CD4-positive, alpha-beta T cell treated with Interleukin-21 for 1 hour (primary cell): ENCODE data around the gene JMJD7.

ENCODE experiments used
- DNase-seq: peaks from one replicate; pipeline ENCODE4 v3.0.0-alpha.2; 2020

JMJD7 gene

DNA sequence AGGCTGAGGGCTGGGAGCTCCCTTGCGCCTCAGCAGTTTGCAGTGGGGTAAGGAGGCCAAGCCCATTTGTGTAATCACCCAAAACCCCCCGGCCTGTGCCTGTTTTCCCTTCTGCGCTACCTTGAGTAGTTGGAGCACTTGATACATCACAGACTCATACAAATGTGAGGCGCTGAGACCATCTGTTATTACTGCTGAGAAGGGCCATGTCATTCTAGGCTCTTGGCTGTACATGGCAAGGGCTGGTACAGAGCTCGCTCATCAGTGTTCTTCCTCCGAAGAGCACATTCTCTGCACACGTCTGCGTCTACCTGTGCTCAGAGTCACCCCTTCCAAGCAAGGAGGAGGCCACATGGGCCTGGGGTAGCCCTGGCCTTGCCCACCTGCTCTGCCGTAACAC, 20.1 kb downstream of the JMJD7 start:
- DNase-seq = no peak

DNA sequence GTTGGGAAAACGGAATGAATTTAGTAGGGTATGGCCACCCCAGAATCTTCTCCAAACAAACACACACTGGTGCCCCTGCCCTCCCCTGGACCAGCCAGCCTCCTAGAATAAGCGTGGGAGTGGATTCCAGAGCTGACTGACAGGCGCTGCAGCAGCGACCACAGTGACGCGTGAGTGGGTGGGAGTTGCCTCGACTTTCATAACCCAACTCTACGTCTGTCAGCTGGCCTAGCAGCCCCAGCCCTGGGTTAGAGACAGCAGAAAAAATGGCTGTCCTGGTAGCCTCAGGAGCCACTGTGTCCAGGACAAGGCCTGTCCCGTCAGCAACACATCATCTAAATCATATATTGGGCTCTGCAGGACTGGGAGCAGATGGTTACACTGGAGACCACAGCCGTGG, 20.7 kb downstream of the JMJD7 start:
- no peak for DNase-seq

DNA sequence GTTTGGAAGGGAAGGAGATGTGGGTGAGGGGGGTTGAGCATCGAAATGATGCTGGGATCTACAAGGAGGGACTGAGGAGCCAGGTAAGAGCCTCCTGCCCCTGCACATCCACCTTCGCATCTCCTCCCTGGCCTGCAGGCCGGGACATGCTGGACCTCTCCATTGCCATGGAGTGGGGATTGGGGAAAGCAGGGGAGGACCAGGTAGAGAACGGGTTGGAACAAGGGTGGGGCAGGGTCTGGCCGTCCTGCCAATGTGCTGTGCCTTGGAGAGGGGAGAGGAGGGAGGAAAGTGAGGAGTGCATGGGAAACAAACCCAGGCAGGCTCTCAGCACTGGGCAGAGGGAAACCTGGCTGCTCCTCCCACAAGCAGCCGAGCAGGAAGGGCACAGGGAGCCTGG, 21.3 kb downstream of the JMJD7 start:
- no peak for DNase-seq

DNA sequence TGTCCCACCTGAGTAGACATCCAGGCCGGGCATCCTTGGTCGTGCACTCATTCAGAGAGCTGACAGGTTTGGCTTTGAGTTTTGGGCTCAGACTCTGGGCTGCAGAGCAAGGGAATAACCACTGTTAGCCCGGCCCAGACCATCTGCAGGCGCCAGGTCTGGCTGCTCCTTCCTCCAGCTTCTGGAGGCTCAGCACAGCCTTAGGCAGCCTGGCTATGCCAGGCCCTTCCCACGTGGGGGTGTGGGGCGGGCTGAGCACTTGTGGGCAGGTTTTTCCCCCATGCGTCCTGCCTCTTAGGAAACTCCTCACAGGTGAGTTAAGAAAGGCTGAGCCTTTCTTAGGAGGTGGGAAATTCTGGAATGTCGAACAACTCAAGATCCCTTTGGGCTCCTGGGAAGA, 22.0 kb downstream of the JMJD7 start:
- no peak for DNase-seq

DNA sequence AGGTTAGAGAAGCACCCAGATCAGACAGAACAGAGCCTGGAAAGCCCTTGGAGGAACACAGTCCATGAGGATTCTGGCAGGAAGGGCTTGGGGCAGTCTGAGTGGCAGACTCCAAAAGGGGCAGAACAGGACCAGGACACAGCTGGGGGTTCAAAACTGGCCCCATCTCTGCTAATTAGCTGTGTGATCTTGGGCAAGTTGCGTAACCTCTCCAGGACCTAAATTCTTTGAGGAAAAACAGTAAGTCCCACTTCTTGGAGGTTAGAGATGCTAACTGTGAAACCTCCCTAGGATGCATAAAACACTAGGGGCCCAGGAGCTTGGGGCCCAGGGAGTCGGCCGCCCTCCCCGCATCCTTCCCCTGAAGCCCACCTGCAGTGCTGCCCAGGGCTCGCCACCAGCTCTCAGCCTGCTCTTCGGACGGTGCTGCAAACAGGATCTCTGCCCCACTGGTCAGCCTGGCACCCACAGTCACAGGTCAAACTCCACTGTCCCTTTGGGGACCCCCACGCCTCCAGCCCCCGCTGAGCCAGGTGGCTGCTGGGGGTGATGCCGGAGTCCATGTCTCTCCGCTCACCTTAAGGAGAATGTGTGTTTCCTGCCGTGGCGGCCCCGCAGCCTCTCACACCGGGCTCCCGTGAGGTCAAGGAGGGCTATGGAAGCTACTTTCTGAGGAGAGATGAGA, 22.7 kb downstream of the JMJD7 start:
- no peak for DNase-seq

DNA sequence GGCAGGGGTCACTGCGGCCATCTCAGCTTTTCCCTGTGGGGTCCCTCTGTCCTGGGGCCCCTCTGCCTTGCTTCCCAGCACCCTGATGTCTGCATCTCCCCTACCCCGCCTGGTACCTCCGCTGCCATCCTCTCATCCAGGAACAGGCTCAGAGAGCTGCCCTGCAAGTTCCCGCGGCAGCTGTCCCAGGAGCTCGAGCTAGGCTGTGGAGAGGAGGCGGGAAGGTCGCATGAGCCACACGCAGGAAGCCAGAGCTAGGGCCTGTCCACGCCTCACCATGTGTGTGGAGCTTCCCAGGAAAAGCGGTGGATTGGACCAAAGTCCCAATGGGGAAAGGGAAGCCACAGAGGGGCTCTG, 23.3 kb downstream of the JMJD7 start:
- no peak for DNase-seq

DNA sequence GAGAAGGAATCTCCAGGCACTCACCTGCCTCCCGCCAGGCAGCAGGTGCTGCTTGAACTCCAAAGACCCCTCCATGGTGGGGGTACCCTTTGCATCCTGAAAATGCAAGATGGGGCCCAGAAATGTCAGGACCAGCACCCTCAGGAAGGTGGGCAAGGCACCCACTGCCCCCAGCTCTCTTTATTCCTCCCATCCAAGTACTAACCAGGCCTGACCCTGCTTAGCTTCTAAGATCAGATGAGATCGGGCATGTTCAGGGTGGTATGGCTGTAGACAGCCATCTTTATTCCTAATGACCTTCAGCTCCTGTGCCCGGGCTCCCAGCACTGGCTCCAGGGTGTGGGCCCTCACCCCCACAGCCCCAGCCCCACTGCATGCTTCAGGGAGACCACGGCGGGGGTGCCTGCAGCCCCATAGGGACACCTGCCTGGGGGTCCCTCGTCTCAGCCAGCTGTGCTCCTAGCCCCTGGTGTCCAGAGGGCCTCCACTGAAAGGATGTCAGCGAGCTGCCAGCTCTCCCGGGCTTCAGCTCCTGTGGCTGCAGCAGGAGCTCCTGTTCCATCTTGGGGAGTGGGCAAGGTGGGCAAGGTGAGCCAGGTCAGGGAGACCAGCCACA, 24.0 kb downstream of the JMJD7 start:
- DNase-seq = no peak

DNA sequence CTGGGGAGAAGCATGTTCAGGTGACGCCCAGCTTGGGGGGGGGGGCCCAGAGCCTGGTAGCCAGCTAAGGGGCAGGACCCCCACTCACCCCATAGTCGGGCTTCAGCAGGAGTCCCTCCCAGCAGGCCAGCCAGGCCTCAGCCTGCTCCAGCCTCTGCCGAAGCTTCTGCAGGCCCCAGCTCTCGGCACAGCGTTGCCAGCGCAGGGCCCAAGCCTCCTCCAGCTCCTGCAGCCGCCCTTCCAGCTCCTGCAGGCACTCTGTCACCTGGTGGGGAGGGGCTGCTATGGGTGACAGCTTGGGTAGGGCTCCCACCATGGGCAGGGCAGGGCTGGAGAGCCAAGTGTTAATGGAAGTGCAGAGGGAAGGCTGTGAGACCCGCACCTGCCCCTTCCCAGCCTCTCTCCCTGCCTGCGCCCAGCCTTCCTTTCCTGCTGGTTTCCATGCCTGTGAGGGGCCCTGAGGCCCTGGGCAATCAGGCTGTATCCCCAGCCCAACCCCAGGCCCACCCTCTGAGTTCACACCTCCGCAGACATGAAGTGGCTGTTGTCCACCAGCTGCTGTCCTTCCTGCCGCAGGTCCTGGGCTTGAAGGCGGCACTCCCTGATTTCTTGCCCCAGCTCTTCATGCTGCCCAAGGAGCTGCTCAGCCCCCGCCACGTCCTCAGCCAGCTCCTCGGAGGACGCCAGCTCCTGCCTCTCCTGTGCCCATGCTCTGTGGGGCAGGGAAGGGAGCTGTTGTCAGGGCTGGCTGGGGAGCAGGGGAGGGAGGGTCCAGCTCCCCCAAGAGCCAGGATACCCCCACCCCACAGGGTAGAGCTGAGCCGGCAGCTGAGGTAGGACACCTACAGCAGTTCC, 25.1 kb downstream of the JMJD7 start:
- no peak for DNase-seq

DNA sequence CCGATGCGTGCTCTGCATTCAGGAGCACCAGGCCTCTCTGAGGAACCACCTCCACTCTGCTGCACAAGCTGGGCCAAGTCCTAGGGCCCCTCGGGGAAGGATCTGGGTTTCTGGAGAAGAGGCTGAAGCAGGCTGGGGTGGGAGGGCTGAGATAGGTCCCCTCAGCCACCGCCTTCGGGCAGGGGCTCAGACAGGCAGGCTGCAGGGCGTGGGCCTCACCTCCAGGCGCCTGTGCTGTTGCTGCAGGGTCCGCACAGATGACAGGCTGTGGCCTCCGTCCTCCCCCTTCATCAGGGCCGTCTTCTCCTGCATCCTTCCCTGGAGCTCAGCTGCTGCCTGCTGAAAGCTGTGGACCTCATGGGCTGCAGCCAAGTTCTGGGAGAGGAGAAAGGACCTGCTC, 25.9 kb downstream of the JMJD7 start:
- no peak for DNase-seq

DNA sequence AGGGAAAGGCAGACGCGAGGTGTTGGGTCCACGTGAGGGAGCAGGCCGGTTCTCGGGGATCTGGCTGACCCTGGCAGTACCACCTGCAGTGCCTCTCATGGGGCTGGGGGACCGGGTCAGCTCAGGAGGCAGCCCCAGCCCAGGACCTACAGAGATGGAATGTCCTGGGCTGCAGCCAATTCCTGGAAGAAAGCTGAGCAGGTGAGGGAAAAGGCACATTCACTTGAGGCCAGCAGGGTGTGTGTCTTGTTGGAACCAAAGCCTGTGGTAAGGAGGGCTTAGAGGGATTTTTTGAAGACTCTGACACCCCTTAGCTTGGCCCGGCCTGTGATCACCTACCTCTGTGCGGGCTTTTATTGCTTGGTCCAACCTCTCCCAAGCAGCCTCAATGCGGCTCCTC, 26.6 kb downstream of the JMJD7 start:
- DNase-seq = no peak

DNA sequence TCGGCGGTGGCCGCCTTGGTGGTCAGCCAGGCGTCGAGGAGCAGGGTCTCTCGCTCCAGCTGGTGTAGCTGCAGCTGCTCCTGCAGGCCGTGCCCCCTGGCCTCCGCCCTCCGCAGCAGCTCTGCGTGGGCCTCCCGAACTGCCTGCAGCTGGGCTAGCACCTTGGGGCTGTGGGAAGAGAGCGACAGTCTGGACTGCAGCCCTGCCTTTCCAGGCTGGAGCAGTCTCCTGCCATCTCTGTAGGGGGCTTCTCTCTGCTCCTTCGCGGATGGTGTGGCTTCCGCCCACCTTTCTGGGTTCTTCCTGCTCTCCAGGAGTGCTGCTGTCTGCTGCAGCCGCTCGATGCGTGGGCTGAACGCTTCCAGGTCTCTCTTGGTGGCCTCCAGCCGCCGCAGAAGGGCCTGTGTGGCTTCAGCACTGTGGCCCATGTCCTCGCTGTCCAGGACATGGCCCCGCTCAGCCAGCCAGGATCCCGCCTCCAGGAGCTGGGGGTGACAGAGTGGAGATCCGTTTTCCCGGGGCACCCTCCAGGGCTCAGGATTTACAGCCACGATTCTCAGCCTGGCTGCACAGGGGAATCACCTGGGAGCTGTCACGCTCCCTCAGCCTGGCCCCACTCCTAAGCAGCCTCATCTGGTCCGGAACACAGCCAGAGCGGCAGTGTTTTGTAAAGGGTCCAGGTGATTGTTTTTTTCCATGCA, 27.5 kb downstream of the JMJD7 start:
- no peak for DNase-seq

DNA sequence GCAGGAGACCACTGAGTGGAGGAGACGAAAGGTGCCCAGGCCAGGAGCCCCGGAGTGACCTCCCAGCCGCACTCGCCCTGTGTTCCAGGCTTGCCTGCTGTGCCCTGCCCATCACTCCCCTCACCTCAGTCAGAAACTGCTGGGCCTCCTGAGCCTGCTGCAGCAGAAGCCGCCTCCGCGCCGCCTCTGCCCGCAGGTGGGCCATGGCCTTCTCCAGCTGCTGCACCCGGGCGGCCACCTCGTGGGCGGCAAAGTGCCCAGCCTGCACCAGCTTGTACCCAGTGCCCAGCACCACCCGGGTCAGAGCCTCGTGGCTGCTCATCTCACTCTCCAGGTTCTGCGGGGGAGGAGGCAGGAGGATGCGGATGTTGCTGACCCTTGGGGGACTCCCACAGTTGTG, 28.4 kb downstream of the JMJD7 start:
- no peak for DNase-seq

DNA sequence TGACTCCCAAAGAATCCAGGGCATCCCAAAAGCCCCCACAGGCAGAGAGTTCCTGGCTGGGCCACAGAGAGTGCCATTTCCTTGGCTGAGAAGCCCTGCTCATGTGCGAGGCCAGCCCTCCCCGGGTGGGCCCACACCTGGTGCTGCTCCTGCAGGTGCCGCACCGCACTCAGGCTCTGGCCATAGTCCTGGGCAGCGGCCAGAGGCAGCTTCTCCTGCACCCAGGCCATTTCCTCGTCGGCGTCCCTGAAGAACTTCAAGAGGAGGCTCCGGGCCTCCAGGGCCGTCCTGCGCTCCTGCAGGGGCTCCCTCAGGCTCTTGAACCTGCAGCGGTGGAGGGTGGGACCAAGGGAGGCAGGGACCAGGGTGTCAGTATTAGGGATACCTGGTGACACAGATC, 28.8 kb downstream of the JMJD7 start:
- DNase-seq = no peak

DNA sequence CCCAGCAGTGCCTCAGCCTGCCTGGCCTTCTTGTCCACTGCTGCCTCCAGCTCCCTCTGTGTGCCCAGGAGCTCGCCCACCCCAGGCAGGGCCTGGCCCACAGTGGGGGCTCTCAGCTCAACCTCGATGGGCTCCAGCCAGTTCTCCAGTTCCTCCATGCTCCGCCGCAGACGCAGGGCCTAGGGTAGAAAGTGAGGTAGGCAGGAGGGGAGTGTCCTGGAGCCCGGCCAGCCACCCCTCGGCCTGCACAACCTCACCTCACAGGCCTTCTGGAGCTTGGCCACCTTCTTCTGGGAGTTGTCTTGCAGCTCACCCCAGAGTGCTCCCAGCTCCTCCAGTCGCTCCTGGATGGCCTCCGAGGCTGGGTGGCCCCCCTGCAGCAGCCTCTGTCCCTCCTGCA, 29.4 kb downstream of the JMJD7 start:
- DNase-seq = no peak

DNA sequence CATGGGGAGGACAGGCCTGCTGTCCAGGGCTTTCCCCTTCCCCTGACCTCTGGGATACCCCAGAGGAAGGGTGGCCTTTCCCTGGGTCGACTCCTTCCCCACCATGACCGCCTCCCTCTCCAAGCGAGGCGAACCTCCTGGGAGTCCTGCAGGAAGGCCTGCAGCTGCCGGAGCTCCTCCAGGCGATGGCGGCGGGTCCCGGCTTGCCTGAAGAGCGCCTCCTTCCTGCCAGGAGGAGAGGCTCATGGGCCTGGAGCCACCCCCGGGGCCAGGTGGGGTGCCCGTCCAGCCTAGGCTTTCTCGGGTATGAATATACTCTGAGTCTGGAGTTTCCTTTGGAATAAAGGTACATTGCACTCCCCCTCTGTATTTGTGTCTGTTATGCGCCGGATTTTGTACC, 30.9 kb downstream of the JMJD7 start:
- no peak for DNase-seq

DNA sequence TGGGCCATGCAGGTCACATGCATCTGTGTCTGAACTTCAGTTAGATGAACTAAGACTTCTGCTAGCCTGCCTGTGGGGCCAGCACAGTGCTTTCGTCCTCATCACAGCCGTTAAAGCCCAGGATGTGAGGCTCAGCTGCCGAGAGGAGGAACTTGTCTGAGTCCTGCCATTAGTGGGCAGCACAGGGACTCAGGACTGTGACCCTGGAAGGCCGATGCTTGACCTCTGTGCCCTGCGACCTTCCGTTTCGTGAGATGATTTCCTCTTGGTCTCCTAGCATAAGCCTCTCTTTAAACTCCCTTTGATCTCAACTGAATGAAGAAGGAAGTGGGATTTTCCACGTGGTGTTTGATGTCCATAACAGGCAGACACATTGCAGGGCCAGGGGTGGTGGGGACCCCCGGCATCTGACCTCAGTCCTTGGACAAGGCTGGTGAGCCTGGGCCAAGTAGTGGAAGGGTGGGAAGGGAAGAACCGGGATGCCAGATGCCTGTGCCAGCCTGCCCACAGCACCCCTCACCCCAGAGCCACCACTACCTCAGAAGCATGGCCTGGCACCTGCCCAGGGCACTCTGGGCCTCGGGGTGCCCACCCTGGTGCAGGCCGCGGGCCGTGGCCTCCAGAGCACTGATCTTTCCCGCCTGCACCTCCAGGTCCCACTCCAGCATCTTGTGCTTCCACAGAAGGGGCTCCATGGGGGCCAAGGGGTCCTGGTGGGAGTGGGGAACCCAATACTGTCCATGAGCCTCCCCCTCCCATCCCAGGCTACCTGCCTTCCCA, 32.3 kb downstream of the JMJD7 start:
- DNase-seq = no peak

DNA sequence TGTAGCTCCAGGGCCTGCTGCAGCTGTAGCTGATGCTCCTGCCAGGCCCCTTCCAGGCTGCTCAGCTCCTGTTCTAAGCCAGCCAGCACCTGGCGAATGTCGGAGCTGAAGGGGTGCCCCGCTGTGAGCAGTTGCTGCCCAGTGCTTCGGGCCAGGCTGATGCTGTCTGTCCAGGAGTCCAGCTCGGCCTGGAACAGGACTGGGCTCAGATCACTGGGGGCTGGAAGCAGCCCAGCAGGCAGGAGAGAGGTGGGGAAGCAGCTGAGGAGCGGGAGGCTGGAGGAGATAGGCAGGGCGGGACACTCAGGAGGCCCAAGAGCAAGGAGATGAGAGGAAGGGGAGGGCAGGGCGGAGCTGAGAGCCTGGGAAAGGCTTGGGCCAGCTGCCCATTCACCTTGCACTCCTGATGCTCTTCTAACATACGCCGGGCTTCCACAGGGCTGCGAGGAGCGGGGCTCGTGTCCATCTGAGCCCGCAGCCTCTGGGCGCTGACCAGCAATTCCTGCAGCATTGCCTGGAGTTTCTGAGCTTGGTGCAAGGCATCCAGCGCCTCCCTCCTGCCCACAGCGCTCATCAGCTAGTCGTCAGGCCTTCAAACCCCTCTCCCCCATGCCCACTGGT, 34.0 kb downstream of the JMJD7 start:
- no peak for DNase-seq

DNA sequence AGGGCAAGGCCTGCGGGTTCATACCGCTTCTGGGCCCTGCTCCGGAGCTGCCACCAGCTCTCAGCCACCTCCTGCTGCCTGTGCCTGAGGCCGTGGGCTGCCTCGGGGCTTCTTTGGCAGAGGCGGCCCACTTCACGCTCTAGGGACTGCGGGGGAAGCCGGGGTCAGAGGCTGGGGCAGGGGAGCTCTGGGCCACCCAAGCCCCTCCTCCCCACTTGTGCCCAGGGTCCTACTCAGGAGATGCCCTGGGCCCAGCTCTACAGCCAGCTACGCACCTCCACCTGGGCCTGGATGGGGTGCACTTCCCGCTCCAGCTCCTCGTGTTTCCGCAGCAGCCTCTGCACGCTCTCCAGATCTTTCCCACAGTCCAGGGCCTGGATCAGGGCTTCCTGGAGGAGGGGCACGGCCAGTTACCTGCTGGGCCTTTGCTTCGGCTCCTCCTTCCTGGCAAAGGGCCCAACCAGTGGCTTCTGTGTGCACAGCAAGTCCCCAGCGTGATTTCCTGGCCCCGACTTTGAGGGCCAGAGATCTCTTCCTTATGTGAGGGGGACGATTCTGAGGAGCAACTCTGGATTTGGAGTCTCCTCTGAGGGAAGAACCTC, 34.7 kb downstream of the JMJD7 start:
- DNase-seq = no peak

DNA sequence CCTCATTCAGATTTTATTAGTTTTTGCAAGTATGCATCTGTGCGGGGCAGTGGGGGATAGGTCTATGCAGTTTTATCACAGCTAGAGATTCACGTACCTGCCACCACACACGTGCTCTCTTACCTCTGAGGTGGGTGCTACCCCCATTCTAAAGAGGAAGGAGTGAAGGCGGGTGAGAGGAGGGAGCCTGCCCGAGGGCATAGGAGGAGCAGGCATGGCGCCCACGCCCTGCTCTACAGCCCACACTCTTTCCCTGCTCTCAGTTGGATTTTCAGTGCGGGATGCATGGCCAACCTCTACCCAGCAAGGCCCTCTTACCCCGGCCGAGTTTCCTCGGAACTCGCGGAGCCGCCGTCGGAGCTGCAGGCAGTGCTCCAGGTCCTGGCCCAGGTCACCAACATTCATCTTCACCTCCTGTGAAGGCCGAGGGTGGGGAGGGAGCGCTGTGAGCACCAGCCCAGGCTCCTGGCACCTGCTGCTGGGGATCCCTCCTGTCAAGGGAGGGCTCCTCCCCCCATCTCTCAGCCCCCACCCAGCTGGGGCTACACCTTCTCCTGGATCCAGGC, 37.7 kb downstream of the JMJD7 start:
- DNase-seq = no peak

DNA sequence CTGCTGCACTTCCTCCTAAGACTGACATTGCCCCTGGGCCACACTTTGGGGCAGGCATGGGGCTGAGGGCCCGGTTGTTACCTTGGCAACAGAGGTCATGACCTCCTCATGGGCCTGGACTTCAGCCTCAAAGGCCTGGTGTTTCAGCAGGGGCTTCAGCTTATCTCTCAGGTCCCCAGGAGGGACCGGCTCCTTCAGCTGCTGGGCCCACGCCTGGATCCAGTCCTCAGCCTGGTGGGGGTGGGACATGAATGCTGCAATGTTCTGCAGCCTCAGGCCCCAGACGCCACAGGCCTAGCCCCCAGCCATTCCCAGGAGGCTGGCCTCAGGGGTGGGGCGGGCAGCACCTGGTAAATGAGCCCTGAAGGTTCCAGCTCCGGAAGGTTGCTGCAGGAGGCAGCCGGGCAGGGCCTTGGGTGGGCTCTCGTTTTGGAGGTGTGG, 38.4 kb downstream of the JMJD7 start:
- no peak for DNase-seq

DNA sequence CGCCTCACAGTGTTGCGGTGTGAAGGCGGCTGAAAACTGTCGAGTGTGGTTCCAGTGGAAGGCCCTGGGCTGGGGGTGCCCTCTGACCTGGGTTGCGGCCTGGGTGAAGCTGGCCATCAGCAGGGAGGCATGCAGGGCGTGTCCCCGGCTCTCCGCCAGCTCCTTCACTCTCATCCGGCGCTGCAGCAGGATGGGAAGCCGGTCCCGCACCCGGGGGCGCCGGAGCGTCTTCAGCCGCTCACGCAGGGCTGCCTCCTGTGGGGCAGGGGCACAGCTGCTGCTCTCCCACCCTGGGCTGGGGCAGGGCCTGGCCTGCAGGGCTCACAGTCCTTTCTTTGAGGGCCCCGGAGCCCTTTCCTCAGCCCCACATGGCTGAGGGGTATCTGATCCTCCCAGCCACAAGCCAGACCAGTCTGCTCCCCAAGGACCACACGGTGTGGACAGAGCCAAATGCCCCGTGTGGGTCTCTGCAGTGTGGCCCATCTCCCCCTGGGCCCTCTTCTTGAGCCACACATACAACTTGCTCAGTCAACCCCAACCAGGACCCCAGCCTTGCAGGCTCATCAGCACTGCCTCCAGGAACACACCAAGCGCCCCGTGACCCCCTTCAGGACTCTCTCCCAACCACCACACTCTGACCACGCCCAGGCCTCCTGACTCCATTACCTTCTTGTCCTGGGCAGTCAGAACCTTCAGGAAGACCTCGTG, 39.1 kb downstream of the JMJD7 start:
- no peak for DNase-seq
